ENCODE data around the gene IAPP.

The IAPP gene

DNA sequence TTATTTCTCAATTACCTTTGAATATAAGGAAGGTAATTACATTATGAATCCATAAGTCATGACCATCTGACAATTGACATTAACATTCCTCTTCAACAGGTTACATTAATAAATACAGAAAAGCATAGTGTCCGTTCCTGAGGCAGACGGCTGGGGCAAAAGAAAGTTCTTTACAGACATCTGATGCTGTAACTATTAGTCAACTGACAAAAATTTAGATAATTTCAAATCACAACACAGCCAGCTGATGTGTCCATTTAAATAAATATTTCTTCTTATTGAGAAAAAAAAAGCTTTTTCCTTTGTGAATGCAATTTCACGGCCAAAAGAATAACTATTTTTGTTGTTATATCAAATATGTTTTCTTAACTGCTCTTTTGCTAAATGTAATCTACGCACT lies 55.5 kb downstream of the IAPP start:
- Histone ChIP-seq H3K9me3 (replicated peaks; ENCODE audit: insufficient read depth, low read length) (no peaks in the 10 kb centered on the region), H3K4me2 (ENCODE audit: low read depth, low read length) (no peak overlapping the region), H3K27ac (ENCODE audit: low read length) (no peak overlapping the region), H3K36me3 (replicated peaks; ENCODE audit: insufficient read depth, low read length) (no peaks in the 10 kb centered on the region), H4K20me1 (ENCODE audit: insufficient read depth, low read length) (no peaks in the 10 kb centered on the region), H3K79me2 (ENCODE audit: low read length) (no peaks in the 10 kb centered on the region), H3K9ac (ENCODE audit: low read length) (no peak overlapping the region), H3K4me1 (ENCODE audit: low read length) (no peaks in the 10 kb centered on the region), H3K4me3 (ENCODE audit: low read length) (no peak overlapping the region), H3K27me3 (replicated peaks; ENCODE audit: insufficient read depth, low read length) (no peaks in the 10 kb centered on the region), H3F3A (ENCODE audit: insufficient read depth, low read length) (no peaks in the 10 kb centered on the region), H3K9me2 (replicated peaks; ENCODE audit: insufficient read depth, low read length) (no peaks in the 10 kb centered on the region), H2AFZ (ENCODE audit: low read length) (no peak overlapping the region)
- no peak for DNase-seq
- TF ChIP-seq EZH2phosphoT487 (IDR thresholded peaks at IDR 0.05; ENCODE audit: low read length) (no peak), EZH2 (optimal IDR thresholded peaks at IDR 0.05; ENCODE audit: low read depth, low read length) (no peak)
- TF ChIP-seq, protein P1, sequence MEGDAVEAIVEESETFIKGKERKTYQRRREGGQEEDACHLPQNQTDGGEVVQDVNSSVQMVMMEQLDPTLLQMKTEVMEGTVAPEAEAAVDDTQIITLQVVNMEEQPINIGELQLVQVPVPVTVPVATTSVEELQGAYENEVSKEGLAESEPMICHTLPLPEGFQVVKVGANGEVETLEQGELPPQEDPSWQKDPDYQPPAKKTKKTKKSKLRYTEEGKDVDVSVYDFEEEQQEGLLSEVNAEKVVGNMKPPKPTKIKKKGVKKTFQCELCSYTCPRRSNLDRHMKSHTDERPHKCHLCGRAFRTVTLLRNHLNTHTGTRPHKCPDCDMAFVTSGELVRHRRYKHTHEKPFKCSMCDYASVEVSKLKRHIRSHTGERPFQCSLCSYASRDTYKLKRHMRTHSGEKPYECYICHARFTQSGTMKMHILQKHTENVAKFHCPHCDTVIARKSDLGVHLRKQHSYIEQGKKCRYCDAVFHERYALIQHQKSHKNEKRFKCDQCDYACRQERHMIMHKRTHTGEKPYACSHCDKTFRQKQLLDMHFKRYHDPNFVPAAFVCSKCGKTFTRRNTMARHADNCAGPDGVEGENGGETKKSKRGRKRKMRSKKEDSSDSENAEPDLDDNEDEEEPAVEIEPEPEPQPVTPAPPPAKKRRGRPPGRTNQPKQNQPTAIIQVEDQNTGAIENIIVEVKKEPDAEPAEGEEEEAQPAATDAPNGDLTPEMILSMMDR (IDR thresholded peaks at IDR 0.05; ENCODE audit: low read length): no peak
